ENCODE data around the gene DIPK1B.

GRCh38 chr9:136693490-136694162 lies 18.7 kb upstream of the DIPK1B start:
- TF ChIP-seq CTCF (IDR thresholded peaks at IDR 0.05) (no peak), POLR2A (IDR thresholded peaks at IDR 0.05) (no peak), POLR2AphosphoS5 (IDR thresholded peaks at IDR 0.05) (no peak)
